ENCODE measurements around the gene GRM8.

GRM8 gene

GRCh38 chr7:126658684-126659083, 594.1 kb downstream of the GRM8 start:
- no peak for DNase-seq (ENCODE audit: low spot score)

GRCh38 chr7:126657599-126658358, 595.0 kb downstream of the GRM8 start:
- DNase-seq (ENCODE audit: low spot score): no peak

DNA sequence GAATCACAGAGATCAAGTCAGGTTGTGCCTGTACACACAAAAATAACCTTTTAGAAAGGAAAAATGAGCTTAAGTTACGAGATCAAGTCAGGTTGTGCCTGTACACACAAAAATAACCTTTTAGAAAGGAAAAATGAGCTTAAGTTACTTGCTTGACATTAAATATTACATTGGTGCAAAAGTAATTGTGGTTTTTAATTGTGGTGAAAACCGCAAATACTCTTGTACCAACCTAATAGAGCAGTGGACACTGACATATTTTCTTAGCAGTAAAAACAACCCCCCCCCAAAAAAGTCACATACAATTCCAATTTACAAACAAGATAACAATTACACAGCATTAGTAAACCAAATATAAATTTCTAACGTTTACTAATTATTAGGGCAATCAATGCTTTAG, 595.6 kb downstream of the GRM8 start:
- DNase-seq (ENCODE audit: low spot score): no peak

DNA sequence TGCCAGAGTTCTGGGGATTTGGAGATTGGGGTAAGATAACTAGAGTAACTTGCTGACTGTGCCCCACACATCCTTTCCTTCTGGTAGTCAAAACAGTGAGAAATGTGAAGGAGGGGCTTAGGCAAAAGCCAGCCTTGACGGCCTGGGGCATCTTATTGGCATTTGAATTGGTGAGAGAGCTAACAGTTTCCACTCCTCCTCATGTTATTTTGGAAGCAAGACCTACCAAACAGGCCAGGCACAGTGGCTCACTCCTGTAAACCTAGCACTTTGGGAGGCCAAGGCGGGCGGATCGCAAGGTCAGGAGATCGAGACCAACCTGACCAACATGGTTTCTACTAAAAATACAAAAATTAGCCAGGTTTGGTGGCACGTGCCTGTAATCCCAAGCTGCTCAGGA, 596.6 kb downstream of the GRM8 start:
- no peak for DNase-seq (ENCODE audit: low spot score)

DNA sequence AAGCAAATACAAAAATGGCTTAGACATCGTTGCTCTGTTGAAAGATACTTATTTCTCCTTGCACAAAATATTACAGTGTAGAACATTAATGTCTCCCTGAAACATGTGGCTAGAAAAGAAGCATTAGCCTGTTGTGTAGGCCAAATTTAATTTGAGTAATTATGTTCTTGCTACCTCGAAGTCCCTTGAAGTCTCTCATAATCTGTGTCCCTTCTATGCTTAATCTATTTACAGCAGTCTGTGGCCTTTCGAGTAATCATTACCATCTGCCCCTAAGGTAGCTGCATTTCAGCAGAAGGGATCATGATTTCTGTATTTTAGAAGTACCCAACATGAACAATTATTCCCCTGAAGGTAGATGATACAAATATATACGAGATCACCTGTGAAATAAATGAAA, 615.2 kb downstream of the GRM8 start:
- no peak for DNase-seq (ENCODE audit: low spot score)

DNA sequence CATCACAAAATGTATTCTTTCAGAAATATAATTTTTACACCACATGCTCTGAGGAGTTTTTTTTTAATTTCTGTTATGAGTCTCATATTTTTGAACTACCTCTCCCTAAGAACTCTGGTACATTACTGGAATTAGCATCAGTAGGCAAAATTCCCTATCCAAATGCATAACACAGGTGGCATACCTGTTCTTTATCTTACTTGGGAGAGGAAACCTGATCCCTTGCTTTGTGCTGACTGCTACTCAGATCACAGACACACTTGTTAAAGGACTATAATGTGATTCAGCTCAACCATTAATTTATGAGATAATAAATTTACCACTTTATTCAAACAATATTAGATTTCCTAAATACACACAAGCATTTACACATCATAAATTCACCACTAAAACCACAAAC, 617.2 kb downstream of the GRM8 start:
- DNase-seq (ENCODE audit: low spot score): no peak

GRCh38 chr7:126608339-126608776, 644.4 kb downstream of the GRM8 start:
- DNase-seq (ENCODE audit: low spot score): no peak

GRCh38 chr7:126606331-126606730, 646.4 kb downstream of the GRM8 start:
- DNase-seq (ENCODE audit: low spot score): no peak

DNA sequence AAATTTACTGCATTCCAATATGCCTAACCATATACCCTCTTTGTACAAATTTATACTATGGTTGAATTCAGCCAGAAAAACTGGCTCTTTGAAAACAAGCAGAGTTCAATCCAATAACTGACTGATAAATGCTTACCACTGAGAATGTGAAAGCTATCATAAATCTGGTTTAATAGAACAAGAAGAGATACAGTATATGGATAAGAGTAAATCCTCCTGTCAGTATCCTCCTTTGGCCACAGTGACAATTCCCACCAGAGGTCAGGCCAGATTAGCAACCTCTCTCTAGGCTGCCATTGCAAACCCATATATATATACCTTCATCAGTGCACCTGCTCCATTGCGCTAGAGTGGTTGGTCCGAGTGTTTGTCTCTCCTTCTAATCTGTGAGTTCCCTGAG, 647.2 kb downstream of the GRM8 start:
- no peak for DNase-seq (ENCODE audit: low spot score)

DNA sequence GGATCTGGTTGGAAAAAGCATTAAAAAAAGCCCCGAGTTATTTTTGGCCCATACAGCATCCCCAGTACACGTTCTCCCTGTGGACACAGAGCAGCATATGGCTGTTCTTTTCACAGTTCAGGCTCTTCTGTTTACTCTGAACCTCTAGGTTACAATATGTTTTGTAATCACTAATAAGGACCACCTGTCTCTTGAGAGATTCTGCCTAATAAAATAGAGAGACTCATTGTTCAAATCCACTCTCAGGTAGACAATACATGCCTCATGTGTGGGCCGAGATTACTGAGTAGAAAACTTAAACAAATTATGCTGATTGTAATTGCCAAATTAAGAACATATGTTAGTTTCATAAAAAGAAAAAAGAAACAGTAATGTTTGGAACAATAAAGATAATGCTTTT, 647.7 kb downstream of the GRM8 start:
- no peak for DNase-seq (ENCODE audit: low spot score)

- no peak for DNase-seq (ENCODE audit: low spot score)
These were observed 663.6 kb downstream of the GRM8 start for GRCh38 chr7:126589068-126589684.

- no peak for DNase-seq (ENCODE audit: low spot score)
These were observed 674.4 kb downstream of the GRM8 start for GRCh38 chr7:126578338-126578737.

GRCh38 chr7:126574276-126575250, 678.2 kb downstream of the GRM8 start:
- DNase-seq (ENCODE audit: low spot score): no peak

DNA sequence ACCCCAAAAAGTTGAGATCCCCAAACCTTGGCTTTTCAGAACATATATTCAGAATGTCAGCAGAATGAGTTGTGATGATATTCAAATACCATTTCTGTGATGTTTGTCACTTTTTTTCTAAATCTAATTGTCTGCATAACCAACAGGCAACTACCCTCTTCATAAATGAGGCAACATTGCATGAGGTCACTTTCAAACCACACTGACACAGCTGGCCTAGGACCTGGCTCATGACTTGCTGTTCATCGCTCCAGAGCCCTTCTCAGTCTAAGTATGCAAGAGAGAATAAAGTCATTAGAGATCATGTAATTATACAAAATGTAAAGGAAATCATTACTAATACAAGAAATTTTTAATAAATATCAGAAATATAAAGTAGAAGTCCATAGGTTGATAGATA, 681.9 kb downstream of the GRM8 start:
- DNase-seq (ENCODE audit: low spot score): no peak

DNA sequence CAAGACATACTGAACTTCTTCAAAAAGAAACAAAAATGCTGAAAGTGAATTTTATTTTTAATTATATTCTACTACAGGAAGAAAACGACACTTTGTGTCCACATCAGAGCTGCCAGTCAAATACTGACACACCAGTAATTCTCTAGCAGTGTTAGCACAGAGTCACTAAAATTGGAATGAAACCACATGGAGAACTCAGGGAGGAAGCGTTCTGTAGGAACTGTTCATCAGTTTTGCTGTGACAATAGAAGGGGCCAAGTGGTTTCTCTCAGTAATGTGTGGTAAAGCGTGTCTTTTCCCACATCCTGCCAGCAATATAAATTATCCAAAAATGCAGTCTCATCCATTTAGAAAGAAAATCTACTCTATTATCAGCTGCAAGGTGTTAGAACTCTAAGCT, 683.3 kb downstream of the GRM8 start:
- no peak for DNase-seq (ENCODE audit: low spot score)

DNA sequence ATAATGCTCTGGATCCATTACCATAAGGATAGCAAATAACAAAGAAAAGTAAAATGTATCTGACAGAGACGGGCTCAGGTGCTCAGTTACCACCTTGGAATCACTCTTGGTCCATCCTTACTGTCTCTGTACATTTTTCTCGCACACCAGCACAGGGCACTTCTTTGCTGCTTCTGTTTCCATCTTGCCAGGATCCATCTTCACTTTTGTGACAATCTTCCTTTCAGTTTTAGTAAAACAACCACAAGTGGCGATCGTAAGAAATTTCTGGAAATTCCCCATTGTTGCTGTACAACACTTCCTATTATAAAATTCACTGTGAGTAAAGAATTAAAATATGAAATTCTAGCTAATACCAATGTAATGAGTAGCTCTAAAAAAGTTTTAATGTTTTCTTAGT, 695.5 kb downstream of the GRM8 start:
- DNase-seq (ENCODE audit: low spot score): no peak

- no peak for DNase-seq (ENCODE audit: low spot score)
These were observed 711.3 kb downstream of the GRM8 start for GRCh38 chr7:126541406-126541805.

DNA sequence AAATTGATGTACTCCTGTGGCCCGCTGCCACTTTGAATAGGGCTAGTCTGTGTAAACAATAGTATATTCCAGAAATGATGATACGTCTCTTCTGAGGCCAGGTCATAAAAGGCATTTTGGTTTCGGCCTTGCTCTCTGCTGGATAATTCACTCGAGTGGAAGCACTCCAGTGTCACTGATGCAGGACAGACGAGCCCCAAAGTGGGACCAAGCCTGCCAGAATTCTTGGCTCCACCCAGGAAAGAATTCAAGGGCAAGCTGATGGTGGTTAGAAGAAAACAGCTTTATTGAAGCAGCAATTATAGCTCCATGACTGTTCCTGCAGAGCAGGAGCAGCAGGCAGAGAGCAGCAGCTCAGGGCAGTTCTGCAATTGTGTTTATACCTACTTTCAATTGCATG, 717.6 kb downstream of the GRM8 start:
- no peak for DNase-seq (ENCODE audit: low spot score)

DNA sequence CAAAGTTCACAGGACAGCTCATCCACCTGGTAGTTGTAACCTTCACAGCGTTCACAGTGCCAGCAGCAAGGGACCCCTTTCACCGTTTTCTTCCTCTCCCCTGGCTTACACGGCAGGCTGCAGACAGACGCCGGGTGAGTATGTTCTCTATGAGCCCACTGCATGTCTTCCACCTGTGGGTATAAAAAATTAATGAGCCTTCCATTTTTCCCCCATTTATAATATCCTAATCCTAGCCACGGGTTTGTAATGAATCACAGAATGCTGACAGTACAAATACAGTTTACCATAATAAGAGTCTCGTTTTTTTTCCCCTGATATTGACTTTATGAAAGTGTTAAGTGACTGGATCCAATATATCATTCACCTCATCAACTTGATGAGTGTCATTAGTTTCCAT, 719.0 kb downstream of the GRM8 start:
- DNase-seq (ENCODE audit: low spot score): no peak

DNA sequence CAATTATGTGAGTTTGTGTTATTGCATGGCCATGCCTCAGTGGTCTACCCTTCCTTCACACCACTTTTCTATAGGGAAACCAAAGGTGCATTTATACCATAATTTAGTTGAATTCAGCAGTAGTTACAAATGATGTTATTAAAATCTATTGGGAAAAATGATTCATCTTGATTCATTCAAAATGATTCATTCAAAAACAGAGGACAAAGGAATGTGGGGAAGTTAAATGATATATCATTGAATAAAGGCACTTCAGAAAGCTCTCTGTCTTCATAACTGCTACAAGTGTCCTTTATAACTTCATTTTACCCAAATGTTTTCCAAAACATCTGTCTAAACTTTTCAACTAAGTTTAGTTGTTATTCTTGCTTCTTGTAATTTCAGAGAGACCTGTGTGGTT, 722.9 kb downstream of the GRM8 start:
- no peak for DNase-seq (ENCODE audit: low spot score)

DNA sequence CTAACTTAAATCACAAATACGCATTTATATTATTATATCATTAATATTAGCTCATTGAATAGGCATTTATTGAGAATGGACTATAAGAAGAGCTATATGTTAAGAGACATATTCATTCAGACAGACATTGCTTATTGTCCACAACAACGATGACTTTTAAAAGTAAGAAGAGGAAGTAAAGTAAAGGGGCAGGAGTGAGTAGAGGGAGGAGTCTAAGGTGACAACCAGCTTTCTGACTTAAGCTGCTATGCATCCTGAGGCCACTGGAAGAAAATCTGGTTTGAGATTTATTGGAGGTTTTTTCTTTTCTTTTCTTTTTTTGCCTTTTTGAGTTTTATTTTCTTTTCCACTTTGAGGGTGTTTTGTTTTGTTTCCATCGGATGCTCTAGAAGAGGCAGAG, 723.5 kb downstream of the GRM8 start:
- no peak for DNase-seq (ENCODE audit: low spot score)

- no peak for DNase-seq (ENCODE audit: low spot score)
These were observed 726.8 kb downstream of the GRM8 start for GRCh38 chr7:126525906-126526305.

DNA sequence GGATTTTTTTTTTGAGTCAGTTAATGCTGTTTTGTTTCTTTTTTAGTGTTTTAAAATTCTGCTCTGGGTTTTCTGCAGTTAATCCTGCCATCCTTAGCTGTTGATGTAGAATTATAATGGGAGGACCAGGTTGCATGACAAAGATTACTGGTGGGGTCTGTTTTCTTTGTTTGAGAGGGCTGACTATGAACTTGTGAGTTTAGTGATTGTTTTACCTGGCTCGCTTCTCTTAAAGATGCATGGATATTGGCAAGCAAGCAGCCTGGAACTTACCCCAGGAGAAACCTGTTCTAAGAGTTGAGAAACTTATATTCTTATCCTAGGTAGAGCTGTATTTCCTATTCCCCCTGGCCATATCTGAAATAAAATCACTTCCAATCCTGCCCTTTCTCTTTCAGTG, 727.8 kb downstream of the GRM8 start:
- no peak for DNase-seq (ENCODE audit: low spot score)

All from pons (tissue), 1 donor.